WERI-Rb-1 (cell line): ENCODE data around the gene PRUNE2.

ENCODE experiments used
- DNase-seq: peaks from one replicate; pipeline ENCODE4 v3.0.0-alpha.2; 2020
- H3K27ac ChIP-seq: fragments of 250-450 bp; sonication (Bioruptor Pico); 2 replicates; pipeline ENCODE4 v1.5.1; 2020; ENCODE audit warnings: mild to moderate bottlenecking, moderate library complexity
- H3K27me3 ChIP-seq: fragments of 250-450 bp; sonication (Bioruptor Pico); 2 replicates; pipeline ENCODE4 v1.5.1; 2021; ENCODE audit warnings: mild to moderate bottlenecking, low read depth, moderate library complexity; ENCODE audit not compliant: insufficient read depth, severe bottlenecking
- H3K36me3 ChIP-seq: fragments of 250-450 bp; sonication (Bioruptor Pico); 2 replicates; pipeline ENCODE4 v1.5.1; 2020; ENCODE audit warnings: mild to moderate bottlenecking, moderate library complexity
- H3K4me3 ChIP-seq: 2 replicates; pipeline ENCODE4 v1.5.1; 2011; ENCODE audit warnings: low read depth, mild to moderate bottlenecking, control low read depth, low read length
- H3K9me3 ChIP-seq: fragments of 250-450 bp; sonication (Bioruptor Pico); 2 replicates; pipeline ENCODE4 v1.5.1; 2021; ENCODE audit warnings: mild to moderate bottlenecking, moderate library complexity; ENCODE audit not compliant: severe bottlenecking
- TF ChIP-seq, protein P1 (sequence below): IDR thresholded peaks from 2 replicates; pipeline ENCODE4 v1.5.1; 2011; ENCODE audit warnings: low read depth, mild to moderate bottlenecking, control low read depth, inconsistent platforms, low read length

PRUNE2 gene

DNA sequence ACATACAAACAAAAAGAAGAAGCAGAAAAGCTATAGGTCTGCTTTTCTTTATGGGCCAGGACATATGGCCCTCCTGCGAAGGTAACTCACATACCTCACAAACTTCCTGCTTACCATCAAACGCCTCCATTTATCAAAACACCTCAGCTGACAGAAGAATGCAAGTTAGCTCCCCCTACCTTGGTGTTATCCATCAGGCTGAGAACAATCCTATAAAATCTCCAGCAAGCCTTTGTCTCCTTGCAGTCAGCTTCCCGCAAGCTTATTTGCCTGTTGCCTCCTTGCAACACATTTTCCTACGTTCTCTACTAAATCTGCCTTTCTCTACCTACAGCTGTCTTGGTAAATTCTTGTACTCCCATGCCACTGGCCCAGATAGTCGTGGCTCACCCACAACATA, 164.4 kb downstream of the PRUNE2 start:
- Histone ChIP-seq H3K4me3 (no peak overlapping the region), H3K9me3 (no peaks in the 10 kb centered on the region), H3K27me3 (no peaks in the 10 kb centered on the region), H3K36me3 (no peaks in the 10 kb centered on the region), H3K27ac (no peak overlapping the region)
- TF ChIP-seq, protein P1, sequence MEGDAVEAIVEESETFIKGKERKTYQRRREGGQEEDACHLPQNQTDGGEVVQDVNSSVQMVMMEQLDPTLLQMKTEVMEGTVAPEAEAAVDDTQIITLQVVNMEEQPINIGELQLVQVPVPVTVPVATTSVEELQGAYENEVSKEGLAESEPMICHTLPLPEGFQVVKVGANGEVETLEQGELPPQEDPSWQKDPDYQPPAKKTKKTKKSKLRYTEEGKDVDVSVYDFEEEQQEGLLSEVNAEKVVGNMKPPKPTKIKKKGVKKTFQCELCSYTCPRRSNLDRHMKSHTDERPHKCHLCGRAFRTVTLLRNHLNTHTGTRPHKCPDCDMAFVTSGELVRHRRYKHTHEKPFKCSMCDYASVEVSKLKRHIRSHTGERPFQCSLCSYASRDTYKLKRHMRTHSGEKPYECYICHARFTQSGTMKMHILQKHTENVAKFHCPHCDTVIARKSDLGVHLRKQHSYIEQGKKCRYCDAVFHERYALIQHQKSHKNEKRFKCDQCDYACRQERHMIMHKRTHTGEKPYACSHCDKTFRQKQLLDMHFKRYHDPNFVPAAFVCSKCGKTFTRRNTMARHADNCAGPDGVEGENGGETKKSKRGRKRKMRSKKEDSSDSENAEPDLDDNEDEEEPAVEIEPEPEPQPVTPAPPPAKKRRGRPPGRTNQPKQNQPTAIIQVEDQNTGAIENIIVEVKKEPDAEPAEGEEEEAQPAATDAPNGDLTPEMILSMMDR: no peak
- DNase-seq: no peak

DNA sequence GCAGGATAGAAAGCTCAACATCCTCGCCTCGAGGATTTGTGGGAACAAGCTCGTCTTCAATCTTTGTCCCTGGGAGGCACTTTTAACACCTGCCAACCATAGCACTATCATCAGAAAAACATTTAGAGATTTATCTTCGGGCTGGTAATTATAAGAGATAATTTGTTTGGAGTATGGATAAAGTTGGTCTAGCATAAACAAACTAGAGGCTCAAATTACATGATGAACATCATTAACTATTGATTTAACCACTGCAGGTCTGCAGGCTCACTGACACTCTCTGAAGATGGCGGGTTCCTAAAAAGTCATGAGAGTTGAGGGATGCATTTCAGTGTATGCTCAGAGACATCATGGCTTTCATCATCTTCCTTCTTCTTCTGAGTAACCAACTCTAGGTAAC, 167.5 kb downstream of the PRUNE2 start:
- Histone ChIP-seq H3K27me3 (no peaks in the 10 kb centered on the region), H3K9me3 (no peaks in the 10 kb centered on the region), H3K36me3 (no peaks in the 10 kb centered on the region), H3K27ac (no peak overlapping the region), H3K4me3 (no peak overlapping the region)
- DNase-seq: no peak
- TF ChIP-seq, protein P1: no peak

DNA sequence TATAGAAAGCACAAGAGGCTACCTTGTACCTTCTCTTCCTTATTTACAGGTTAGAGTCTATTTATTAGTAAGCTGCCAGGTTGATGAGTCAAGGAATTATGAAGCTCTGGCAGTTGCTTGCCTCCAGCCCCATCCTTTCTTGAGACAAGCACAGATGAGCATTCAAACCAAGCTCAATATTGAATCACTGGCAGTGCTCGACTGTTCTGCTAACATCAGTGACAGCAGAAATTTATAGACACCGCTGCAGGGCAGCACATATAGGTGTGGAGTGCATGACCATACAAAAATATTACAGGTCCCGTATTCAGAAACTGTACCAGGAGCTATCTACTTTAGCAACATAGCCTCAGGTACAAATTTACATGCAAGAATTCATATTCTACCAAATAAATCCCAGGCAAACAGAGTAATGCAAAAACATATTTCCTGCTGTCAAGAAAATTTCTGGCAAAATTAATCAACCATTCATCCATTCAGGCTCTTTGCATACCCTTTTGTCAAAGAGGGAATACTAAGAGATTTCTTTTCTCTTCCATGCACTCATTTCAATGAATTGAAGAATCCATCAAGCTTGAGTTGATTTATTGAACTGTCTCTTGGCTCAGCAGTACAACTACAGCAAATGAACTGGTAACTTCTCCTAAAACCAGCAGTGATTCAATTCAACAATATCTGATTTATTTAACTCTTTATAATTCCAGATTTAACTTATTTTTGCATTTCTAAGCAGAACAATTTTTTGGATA, 168.6 kb downstream of the PRUNE2 start:
- H3K36me3 ChIP-seq: no peaks in the 10 kb centered on the region
- no peaks in the 10 kb centered on the region for H3K9me3 ChIP-seq
- no peak overlapping the region for H3K27ac ChIP-seq
- H3K4me3 ChIP-seq: no peak overlapping the region
- TF ChIP-seq, protein P1: no peak
- no peak for DNase-seq
- no peaks in the 10 kb centered on the region for H3K27me3 ChIP-seq

DNA sequence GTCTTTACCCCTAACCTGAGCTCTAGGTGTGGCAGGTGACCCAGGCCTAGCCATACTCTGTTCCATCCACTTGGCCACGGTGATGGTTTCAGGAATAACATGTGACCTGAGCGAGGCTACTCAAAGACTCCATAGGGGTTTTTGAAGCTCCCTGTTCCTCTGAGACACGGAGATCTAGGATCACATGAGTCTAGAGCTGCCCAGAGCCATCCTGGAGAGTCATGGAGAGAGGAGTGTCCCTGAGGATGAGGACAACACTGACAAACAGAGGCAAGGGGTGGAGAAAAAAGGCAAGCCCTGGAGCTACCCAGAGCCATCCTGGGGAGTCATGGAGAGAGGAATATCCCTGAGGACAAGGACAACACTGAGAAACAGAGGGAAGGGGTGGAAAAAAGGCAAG, 171.2 kb downstream of the PRUNE2 start:
- TF ChIP-seq, protein P1: no peak

DNA sequence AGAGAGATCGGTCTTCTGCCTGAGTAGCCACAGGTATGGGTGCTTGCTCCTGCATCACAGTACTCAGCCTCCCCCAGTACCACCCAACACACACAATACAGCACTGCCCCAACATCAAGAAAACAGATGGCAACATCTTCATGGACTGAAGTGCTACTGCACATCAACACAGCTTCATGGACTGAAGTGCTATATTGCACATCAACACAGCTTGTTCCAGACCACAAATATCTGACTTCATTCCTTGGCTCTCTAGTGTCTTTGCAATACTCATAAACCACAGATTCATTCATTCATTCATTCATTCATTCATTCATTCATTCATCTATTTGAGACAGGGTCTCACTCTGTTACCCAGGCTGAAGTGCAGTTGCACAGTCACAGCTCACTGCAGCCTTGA, 172.8 kb downstream of the PRUNE2 start:
- TF ChIP-seq, protein P1: no peak
- Histone ChIP-seq H3K27me3 (no peaks in the 10 kb centered on the region), H3K27ac (no peak overlapping the region), H3K36me3 (no peaks in the 10 kb centered on the region), H3K9me3 (no peaks in the 10 kb centered on the region), H3K4me3 (no peak overlapping the region)
- DNase-seq: no peak

More for the DNA sequence above, 171.2 kb downstream of the PRUNE2 start:
- Histone ChIP-seq H3K36me3 (no peaks in the 10 kb centered on the region), H3K9me3 (no peaks in the 10 kb centered on the region), H3K27me3 (no peaks in the 10 kb centered on the region), H3K4me3 (no peak overlapping the region), H3K27ac (no peak overlapping the region)
- DNase-seq: no peak
